Measurements from ENCODE around the gene SUSD1.
A peak's percentile ranks its signal among the peaks of the same experiment; 100 is the strongest.

SUSD1 gene

DNA sequence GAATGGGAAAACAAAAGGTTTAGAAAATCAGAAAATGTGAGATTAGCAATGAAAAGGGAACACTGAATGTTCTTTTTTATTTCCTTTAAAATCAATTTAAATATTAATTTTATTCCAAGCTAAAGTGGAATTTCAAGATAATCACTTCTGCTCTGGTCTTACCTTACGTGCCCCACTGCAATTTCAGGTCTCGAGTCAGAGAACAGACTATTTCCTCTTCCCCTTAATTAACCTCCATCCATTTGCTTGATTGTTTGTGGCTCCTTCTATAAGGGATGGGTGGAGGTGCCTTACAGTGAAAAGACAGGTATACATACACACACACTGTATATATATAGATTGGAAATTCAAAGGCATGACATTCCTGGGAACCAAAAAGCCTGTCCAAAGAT lies 137.1 kb downstream of the SUSD1 start:
- no peak for DNase-seq

DNA sequence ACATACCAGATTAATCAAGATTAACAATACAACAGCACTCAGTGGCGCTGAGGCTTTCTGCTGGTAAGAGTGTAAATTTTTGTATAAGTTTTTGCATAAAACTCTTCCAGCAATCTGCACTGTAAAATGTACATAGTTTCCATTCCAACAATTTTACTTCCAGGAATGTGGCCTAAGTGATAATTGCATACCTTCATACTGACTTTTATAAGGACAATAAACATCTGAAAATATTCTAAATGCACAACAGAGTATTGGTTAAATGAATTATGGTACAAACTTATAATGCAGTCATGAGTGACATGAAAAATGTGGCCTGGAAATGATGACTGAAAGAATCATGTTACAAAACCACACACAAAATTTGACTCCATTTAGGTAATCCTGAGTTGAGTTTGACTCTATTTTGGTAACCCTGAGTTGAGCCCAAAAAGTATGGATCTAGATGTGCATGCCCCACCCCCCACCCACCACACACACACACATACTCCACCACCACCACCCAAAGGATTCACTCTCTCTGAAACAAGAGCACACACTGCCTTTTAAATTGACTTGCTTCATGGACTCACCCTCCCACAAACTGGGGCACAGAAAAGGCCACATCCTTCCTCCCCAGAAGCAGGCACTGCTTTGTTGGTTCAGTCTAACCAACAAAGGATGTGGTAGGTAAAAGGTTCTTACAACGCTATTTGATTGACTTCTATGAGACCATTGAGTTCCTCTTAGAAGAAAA lies 137.6 kb downstream of the SUSD1 start:
- peak; percentile 97 for DNase-seq

DNA sequence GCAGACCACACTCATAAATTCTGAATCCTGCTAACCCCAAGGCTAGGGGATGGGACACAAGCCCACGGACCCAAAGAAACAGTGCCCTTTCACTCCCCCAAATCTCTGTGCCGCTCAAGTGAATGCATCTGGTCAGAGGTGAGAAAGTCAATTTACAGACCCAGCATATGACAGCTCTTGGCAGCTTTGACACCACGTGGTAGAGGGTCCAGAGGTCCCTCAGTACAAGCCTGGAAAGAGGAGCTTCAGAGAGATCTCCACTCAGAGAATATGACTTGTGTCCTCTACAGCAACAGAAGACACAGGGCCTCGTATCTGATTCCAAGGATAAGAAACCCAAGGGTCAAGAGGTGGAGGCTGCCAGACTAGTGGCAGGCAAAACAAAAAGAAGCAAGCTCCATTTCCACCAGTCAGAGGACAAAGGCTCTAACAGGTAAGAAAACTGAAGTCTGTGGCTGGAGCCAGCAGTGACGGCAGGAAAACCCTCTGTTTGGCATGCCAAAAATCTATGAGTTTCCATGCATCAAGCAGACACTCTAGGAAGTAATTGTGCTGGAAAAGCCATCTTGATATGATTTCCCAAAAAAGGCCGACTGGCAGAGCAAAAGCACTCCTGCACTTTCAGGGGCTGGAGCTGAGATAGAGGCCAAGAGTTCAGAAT lies 139.8 kb downstream of the SUSD1 start:
- DNase-seq, result no peak

DNA sequence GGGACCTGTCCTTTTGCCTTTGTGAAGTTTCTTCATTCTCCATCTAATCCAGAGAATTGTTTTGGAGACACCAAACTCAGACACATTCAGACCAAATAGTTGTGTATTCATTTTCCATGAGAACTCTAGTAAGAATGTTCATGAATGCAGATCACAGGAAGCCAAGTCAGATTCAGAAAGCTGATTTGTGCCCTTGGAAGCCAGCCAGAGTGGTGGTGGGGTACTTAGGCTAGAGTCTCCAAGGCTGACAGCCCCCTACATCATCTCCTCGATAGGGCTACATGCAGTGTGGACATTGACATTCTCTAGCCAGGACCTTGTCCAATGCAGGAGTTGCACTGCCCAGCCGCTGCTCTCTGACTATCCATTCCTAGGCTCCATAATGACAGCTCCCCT lies 140.9 kb downstream of the SUSD1 start:
- peak; percentile 46 for DNase-seq

DNA sequence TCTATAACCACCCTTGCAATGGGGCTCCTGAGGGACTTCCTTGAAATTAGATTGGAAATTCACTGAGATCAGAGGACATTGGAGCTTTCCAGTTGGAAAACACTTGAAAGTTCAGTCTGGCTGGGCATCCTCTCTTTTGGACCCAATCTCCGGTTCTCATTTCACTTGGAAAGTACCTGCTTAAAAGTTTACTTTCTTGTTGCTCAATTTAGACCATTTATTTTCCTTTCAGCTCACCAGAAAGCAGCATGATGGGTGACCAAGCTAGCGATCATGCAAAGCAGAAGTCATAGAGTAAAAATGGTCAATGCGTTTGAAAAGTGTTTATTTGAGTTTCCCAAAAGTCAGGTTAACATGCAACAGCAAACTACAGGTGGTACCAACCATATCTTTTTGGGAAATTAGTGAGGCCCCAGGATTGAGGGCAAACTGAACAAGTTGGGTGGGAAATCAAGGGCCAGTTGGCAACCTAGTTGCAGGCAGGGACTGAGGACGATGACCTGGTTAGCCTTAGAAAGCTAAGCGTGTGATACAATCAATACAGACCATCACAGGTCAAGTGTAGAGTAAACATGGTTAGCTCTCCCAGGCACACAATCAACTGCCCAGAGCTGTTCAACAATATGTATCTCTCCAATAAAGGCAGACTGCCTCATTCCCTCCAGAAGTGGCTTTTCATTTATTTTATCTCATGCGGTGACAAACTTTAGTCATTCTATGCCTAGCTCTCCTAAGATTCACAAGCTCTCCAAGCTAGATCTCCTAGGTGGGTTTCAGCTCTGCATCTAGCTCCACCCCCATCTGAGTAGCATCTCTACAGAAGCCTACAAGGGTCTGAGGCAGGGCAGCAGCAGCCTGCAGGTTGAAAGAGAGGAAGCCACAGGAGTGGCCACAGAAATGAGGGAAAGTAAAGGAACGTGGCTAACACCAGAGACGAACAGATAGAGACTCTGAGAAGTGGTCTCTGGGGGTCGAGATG lies 141.6 kb downstream of the SUSD1 start:
- no peak for DNase-seq

DNA sequence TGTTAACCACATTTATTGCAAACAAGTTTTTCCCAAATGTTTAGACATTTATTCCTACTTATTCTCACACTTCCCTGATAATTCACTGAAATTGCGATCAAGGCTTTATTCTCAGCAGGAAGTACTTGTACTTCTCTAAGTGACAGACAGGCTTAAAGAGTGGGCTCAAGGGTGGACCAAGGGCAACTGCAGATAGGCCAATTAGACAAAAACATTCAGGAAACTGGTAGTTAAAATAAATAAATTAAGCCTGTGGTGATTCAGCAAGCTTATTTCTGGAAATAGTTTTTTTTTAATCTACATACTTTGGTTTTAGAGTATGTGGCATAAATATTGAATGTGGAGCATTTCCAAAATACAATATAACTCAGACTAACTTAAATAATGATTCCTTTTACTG lies 142.4 kb downstream of the SUSD1 start:
- peak; percentile 68 for DNase-seq

DNA sequence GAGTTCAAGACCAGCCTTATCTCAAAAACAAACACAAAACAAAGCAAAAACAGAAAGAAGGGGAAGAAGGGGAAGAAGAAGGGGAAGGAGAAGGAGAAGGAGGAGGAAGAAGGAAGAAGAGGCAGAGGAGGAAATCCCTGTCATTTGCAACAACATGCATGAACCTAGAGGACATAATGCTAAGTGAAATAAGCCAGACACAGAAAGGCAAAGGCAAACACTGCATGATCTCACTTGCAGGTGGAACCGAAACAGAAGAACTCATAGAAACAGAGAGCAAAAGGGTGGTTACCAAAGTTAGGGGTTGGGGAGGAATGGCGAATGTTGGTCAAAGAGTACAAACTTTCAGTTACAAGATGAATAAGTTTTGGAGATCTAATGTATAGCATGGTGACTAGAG lies 143.1 kb downstream of the SUSD1 start:
- no peak for DNase-seq

DNA sequence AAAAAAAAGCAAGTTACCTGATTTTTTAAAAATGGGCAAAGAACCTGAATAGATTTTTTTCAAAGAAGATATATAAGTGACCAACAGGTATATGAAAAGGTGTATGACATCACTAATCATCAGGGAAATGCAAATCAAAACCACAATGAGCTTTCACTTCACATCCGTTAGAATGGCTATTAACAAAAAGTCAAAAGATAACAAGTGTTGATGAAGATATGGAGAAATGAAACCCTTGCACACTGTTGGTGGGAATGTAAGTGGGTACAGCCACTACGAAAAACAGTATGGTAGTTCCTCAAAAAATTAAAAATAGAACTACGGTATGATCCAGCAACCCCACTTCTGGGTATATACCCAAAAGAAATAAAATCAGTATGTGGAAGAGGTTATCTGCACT lies 143.7 kb downstream of the SUSD1 start:
- DNase-seq, result no peak

DNA sequence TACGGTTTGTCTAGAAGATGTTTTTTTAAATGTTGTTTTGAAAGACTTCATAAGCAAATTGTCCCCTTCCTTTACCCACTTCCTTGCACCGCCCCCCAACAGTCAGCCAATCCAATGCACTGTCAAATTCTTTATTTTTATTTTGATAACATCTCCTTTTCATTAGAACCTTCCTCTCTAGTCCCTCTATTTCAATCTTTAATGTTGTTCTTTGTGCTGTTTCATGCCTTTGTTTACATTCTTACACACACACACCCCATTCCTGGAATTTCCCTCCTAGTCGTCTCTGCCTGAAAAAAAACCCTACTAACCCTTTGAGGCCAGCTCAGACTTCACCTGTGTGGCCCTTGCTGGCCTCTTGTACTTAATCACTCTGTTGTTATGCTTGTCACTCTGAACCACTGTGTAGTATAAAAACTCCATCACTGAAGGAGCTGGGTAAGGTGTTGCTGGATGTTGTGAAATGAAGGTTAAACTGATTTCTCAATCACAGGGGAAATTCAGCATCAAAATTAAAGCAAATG lies 145.1 kb downstream of the SUSD1 start:
- peak; percentile 48 for DNase-seq

DNA sequence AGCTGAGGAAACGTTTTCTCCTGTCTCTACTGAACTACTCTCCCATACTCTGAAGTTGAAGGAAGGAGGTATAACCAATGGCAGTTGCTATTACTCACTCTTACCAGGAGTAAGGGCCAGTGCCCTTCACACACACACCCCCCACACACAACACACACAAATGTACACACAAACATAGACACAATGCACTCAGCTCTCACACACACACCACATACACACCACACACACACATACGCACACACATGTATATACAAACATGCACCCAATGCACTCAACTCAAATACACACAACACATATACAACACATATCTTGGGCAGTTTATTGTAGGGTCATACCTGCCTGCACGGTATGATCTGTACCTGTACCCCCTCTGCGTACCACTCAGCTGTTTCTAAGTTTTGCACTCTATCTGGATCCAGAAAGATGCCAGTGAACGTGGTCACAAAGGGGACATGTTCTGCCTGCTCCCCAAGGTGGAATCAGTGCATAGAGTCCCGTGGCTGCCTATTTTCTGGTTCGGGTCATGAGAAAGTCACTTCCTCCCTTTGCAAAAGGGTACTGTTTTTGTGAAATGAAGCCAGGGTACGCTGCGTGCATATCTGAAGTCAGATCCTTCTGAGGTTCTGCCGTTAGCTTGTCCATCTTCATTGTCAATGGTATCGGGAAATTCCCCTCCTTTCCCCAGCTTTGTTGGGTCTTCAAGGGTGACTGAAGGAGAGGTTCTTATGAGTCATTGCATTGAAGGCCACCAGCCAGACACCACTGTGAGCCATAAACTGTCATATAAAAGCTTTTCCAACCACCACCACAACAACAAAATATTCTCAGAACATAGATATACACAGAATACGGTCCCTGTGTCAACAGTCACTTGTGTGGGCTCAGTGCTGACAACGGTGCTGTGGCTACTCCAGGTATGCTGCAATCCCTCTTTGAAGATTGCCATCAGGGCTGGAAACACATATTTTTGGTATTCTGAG lies 146.6 kb downstream of the SUSD1 start:
- no peak for DNase-seq

DNA sequence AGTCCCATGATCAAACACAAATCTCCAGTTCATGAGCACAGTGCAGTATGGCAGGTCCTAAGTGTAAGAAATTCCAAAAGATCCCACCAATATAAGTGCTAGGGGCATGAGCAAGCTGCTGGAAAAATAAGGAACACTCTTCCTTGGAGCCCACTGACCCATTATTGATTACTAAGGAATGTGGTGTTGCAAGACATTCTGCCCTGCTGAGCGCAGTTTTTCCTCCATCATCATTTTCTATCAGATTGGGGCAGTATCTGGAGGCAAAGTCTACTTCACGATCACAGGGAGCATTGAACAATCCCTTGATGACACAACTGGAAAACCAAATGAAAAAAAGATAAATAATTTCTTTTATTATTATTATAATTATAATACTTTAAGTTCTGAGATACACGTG lies 149.2 kb downstream of the SUSD1 start:
- DNase-seq, result no peak

DNA sequence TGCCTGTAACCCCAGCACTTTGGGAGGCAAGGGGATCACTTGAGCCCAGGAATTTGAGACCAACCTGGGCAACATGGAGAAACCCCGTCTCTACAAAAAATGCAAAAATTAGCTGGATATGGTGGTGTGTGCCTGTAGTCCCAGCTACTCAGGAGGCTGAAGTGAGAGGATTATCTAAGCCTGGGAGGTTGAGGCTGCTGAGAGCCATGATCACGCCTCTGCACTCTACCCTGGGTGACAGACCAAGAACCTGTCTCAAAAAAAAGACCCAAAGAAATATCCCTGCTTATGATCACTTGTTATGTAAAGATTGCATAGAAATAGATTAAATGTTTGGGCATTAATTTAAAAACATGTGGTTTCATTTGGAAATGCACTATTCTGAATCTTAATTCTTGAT lies 153.4 kb downstream of the SUSD1 start:
- no peak for DNase-seq

DNA sequence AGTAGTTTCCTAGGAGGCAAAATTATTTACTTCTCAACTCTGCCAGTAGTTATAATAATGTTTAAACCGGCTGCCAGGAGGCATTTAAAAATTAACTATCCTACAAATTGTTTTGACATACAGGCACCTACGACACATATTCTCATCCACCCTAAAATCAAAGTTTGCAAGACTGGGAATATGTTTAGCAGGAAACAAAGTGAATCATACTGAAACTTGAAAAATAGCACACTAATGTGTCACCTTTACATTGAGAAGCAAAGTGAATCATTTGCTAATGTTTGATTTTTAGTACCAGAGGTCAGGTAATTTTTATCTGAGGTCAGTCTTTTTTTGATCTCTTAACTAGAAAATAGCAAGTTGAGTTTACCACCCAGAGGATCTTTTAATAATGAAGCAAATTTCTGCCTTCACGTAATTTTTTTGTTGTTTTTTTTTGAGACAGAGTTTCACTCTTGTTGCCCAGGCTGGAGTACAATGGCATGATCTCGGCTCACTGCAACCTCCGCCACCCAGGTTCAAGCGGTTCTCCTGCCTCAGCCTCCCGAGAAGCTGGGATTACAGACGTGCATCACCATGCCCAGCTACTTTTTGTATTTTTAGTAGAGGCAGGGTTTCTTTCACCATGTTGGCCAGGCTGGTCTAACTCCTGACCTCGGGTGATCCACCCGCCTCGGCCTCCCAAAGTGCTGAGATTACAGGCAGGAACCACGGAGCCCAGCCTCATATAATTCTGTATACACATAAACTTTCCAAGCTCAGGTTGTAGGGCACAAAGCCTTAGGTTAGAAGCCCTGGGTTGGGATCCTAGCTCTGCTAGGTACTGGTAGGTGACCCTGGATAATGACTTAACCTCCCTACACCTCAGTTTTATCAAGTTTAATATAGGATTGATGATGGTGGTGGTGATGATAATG lies 154.2 kb downstream of the SUSD1 start:
- DNase-seq, result peak; percentile 70

DNA sequence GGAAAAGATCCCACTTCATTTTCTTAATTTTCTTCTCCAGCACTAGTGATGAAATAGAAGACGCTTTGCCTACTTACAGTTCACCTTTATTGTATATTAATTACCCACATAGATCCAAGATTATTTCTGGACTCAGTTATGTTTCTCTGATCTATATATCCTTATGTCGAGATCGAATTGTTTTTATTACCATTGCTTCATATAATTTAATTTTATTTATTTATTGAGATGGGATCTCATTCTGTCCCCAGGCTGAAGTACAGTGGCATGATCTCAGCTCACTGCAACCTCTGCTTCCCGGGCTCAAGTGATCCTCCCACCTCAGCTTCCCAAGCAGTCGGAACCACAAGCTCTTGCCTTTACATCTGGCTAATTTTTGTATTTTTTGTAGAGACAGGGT lies 157.2 kb downstream of the SUSD1 start:
- DNase-seq, result no peak

DNA sequence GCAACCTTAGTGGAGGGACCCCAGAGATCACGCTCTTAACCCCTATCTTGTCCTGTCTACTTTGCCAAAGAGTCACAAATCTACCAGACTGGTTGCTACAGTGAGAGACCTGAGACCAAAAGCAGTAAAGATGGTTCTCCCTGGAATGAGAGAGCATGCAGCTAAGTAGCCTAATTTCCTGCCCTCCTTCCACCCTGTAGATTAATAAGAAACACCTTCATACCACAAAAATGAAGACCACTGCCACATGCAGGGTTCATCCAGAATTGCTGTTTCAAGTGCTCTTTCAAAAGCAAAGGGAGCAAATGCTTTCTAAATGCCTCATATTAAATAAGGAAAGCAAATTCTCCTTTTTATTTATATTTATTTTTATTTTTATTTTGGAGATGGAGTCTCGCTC lies 159.4 kb downstream of the SUSD1 start:
- DNase-seq, result no peak

DNA sequence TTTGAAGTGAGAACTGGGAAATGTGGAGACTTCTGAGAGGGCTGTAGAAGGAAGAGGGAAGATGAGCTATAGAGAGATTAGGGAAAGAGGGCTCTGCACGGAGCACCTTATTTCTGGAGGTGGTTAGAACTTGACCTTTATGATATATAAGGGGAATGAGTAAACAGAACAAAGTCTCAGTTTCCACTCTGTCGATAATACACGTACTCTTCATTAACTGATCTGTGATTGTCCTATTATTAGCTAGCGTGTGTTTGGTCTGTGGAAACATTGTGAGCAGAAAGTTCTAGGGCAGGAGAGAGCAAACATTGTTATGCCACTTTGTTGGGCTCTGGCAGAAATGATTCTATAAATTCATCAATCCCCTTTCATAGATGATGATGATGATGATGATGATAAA lies 159.9 kb downstream of the SUSD1 start:
- DNase-seq, result no peak

DNA sequence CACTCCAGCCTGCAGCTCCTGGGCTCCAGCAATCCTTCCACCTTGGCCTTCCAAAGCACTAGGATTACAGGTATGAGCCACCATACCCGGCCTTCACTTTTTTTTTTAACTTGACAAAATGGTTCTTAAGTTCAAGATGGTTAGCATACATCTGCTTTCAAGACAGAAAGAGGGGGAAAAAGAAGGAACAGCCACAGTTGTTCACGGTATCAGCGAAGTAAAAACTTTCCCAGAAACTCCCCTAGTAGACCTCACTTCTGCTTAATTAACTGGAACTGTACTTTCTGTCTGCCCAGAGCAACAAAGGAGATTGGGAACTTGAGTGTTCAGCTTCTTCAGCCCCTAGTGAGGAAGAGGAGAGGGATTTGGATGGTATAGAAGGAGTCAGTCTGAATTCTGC lies 161.8 kb downstream of the SUSD1 start:
- DNase-seq, result no peak

DNA sequence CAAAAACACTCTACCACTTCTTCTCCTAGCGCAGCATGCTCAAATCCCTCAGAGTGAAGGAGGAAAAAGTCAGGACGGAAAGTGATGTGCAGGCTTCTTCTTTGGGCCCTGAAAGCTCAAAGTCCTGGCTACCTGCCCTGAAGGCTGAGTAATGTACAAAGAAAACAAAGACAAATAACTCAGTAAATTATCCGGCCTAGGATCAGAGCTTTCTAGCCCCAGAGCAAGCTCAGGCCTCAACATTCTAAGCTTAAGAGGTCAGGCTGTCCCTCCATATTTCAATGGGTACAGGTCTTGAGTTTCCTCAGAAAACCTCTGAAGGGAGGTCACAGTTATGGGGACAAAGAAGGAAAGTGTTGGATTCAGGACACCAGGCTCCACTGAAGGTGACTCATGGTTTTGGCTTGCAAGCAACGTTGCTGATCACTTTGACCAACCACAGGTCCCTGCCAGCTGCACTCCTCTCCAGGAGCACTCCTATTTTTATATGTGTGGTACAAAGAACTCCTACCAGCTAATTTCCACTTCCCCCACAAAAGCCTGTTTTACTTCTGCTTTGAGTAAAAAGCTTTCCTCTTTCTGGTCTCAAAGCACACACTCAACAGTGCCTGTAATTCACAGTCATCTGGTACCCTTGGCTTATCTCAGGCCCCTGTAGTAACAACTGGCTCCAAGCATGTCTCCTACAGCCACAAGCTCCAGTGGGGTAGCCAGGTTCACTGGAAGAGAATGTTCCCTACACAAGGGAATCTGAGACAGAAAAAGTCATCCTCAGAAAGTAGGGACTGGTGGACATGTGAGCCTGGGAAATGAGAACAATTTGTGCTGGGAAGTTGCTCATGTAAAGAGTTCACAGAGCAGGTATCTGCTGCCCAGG lies 162.8 kb downstream of the SUSD1 start:
- peak; percentile 94 for DNase-seq

DNA sequence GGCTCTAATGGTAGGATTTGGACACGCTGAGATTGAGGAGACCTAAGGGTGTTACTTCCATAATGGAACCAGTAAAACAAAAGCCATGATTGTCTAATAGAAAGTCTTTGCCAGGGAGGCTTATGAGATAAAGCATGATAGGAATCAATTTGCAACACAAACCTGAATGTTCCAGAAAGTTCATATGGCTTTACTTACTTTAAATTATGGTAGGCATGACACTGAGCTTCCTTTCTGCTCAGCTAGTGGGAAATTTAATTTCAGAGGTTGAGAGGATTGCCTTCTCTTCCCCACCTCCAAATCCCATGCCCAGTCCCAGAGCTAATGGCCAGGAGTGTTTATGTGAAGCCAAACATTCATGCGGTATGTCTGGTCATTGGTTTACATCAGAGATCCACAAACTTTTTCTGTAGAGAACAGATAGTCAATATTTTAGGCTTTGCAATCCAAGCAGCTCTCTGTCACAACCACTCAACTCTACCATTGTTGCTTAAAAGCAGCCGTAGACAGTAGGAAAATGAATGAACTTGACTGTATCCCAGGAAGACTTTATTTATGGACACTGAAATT lies 164.0 kb downstream of the SUSD1 start:
- DNase-seq, result no peak
